Measurements from ENCODE around the gene PTPRQ. TPM values are rescaled to one million over a fixed set of nuclear protein-coding genes. Genes with fewer than 3 reads are reported as not detected.

Gene PTPRQ, protein sequence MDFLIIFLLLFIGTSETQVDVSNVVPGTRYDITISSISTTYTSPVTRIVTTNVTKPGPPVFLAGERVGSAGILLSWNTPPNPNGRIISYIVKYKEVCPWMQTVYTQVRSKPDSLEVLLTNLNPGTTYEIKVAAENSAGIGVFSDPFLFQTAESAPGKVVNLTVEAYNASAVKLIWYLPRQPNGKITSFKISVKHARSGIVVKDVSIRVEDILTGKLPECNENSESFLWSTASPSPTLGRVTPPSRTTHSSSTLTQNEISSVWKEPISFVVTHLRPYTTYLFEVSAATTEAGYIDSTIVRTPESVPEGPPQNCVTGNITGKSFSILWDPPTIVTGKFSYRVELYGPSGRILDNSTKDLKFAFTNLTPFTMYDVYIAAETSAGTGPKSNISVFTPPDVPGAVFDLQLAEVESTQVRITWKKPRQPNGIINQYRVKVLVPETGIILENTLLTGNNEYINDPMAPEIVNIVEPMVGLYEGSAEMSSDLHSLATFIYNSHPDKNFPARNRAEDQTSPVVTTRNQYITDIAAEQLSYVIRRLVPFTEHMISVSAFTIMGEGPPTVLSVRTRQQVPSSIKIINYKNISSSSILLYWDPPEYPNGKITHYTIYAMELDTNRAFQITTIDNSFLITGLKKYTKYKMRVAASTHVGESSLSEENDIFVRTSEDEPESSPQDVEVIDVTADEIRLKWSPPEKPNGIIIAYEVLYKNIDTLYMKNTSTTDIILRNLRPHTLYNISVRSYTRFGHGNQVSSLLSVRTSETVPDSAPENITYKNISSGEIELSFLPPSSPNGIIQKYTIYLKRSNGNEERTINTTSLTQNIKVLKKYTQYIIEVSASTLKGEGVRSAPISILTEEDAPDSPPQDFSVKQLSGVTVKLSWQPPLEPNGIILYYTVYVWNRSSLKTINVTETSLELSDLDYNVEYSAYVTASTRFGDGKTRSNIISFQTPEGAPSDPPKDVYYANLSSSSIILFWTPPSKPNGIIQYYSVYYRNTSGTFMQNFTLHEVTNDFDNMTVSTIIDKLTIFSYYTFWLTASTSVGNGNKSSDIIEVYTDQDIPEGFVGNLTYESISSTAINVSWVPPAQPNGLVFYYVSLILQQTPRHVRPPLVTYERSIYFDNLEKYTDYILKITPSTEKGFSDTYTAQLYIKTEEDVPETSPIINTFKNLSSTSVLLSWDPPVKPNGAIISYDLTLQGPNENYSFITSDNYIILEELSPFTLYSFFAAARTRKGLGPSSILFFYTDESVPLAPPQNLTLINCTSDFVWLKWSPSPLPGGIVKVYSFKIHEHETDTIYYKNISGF (N-terminal part only)
- 10 to 100 TPM; 11.9 to 17.6 TPM for total RNA-seq

DNA sequence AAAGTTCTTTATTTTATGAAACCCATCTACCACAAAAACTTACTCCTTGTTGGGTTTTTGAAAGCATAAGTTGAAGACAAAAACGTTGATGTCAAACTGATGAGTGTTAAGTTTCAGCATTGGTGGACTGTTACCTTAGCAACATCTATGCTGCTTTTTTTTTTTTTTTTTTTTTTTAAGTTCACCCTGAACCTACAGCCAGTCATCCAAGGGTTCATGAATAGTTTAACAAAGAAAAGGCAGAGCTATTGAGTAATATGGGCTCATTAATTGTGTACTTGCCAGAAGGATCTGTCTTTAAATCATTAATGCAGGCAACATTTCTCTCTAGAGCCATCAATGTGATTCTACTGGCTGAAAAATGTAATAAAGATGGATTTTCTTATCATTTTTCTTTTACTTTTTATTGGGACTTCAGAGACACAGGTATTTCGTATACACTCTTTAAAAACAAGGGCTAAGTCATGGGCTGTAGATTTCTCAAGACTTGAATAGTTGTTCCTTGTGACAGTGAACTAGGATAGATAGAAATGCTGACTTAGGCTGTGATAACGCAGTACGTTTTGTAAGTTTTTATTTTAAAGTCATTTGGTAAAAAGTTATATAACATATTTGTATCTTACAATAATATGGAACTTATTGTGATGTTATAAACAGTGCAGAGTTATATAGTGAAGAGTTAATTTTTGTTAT is at the start of gene PTPRQ:
Gene PTPRQ (plus strand): TSS at position 262 of the 693 bp plus-strand sequence. CDS start 111 bp downstream, at position 373.
- no peaks in the 10 kb centered on the region for H3K4me1 ChIP-seq
- no peak for DNase-seq (ENCODE audit: low spot score)
- H3K27ac ChIP-seq: peak within 1 kb of the TSS in 1 of 2 donors; percentile 1
- H3K9me3 ChIP-seq: no peaks in the 10 kb centered on the region
- no peaks in the 10 kb centered on the region for H3K27me3 ChIP-seq
- H3K36me3 ChIP-seq: no peaks in the 10 kb centered on the region
- TF ChIP-seq, protein P1, sequence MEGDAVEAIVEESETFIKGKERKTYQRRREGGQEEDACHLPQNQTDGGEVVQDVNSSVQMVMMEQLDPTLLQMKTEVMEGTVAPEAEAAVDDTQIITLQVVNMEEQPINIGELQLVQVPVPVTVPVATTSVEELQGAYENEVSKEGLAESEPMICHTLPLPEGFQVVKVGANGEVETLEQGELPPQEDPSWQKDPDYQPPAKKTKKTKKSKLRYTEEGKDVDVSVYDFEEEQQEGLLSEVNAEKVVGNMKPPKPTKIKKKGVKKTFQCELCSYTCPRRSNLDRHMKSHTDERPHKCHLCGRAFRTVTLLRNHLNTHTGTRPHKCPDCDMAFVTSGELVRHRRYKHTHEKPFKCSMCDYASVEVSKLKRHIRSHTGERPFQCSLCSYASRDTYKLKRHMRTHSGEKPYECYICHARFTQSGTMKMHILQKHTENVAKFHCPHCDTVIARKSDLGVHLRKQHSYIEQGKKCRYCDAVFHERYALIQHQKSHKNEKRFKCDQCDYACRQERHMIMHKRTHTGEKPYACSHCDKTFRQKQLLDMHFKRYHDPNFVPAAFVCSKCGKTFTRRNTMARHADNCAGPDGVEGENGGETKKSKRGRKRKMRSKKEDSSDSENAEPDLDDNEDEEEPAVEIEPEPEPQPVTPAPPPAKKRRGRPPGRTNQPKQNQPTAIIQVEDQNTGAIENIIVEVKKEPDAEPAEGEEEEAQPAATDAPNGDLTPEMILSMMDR (IDR thresholded peaks at IDR 0.05): no peak
- no peak within 1 kb of the TSS for H3K4me3 ChIP-seq

DNA sequence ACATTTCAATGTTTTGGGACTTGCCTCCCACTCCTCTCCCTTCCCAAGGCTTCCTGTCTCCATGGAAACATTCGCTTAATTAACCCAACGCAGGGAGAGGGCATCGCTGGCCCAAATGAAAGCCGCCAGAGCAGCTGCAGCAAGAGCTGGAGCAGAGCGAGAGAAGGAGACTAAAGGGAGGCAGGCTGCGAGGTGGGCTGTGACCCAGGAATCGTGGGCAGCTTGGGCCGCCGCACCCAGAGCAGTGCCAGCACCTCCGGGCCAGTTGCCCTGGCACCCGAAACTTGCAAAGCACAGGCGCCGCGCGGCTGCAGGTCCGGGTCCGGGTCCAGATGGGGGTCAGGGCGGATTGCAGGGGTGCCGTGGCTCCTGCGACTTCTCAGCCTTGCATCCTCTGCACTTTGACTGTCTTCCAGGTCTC is 43.5 kb upstream of the PTPRQ start:
- Histone ChIP-seq H3K27ac (no peak overlapping the region), H3K9me3 (no peaks in the 10 kb centered on the region), H3K4me3 (peak overlapping the region; percentile 36 to 42), H3K27me3 (no peaks in the 10 kb centered on the region), H3K4me1 (no peaks in the 10 kb centered on the region), H3K36me3 (no peaks in the 10 kb centered on the region)
- no peak for DNase-seq (ENCODE audit: low spot score)
- TF ChIP-seq, protein P1 (IDR thresholded peaks at IDR 0.05): no peak

DNA sequence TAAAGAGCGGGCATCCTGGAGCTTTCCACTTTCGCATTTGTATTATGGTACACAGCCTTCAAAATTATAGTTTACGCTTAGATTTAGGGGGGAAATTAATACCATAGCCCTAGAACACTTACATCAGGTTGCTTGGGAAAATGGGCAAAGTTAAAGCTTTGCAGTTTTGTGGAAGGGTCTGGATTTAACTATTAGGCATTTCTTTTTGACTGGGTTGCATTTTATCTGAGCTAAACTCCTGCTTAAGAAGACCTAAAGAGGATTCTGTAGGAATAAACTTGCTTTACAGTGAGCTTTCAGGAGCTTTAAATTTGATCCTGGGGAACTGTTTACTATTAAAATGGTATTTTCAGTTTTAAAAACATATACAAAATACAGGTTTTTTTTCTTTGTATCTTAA is 42.8 kb upstream of the PTPRQ start:
- no peaks in the 10 kb centered on the region for H3K36me3 ChIP-seq
- H3K4me3 ChIP-seq: peak overlapping the region in 1 of 2 donors; percentile 42
- no peak overlapping the region for H3K27ac ChIP-seq
- no peaks in the 10 kb centered on the region for H3K9me3 ChIP-seq
- DNase-seq (ENCODE audit: low spot score): no peak
- H3K4me1 ChIP-seq: no peaks in the 10 kb centered on the region
- no peaks in the 10 kb centered on the region for H3K27me3 ChIP-seq
- TF ChIP-seq, protein P1 (IDR thresholded peaks at IDR 0.05): no peak

DNA sequence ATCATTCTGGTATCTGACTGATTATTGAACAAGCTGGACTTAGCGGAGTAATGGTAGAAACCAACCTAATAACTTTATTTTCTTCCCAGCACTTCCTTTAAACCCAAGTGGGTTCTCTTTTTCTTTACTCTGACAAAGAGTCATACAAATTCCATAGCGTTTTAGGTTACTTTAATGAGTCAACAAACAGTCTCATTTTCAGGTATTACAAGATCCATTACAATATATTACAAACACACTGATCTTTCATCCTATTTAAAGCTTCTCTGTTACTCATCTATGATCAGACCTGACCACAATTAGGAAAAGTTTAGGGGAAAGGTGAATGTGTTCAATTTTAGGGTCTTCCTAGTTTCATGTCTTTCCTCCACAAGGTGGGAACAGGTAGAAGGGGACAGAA is 39.4 kb upstream of the PTPRQ start:
- Histone ChIP-seq H3K9me3 (no peaks in the 10 kb centered on the region), H3K36me3 (no peaks in the 10 kb centered on the region), H3K4me3 (no peak overlapping the region), H3K27me3 (no peaks in the 10 kb centered on the region), H3K4me1 (no peaks in the 10 kb centered on the region), H3K27ac (no peak overlapping the region)
- TF ChIP-seq, protein P1 (IDR thresholded peaks at IDR 0.05): no peak
- no peak for DNase-seq (ENCODE audit: low spot score)

DNA sequence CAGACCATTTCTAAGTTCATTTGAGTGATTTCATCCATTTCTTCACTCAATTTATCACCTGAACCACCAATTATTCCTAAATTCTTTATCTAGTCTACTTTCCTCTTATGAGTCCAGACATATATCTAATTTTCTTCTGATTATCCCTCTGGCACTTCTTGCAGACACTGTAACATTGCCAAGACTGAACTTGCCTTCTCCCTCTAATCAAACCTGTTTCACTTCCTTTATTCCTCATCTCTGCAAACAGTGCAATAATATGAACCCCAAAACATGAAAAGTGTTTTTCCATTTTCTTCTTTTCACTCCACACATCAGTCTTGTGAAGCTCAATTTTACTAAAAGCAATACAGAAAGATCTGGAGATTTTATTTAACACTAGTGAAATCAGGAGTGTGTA is 37.8 kb upstream of the PTPRQ start:
- no peaks in the 10 kb centered on the region for H3K9me3 ChIP-seq
- TF ChIP-seq, protein P1 (IDR thresholded peaks at IDR 0.05): no peak
- no peaks in the 10 kb centered on the region for H3K4me1 ChIP-seq
- no peaks in the 10 kb centered on the region for H3K27me3 ChIP-seq
- H3K27ac ChIP-seq: no peak overlapping the region
- H3K36me3 ChIP-seq: no peaks in the 10 kb centered on the region
- H3K4me3 ChIP-seq: no peak overlapping the region
- no peak for DNase-seq (ENCODE audit: low spot score)
